GM23338 (cell line): Measurements from ENCODE around the gene UNC13D. TPM values are rescaled to one million over a fixed set of nuclear protein-coding genes. Genes with fewer than 3 reads are reported as not detected.

ENCODE experiments used
- ATAC-seq: fragments of 200-7000 bp; cut with Tn5 transposase; 3 replicates; pipeline ENCODE4 v1.9.1; 2020
- DNase-seq: peaks from one replicate; pipeline ENCODE4 v3.0.0-alpha.2; 2015; ENCODE audit warnings: low spot score
- H2AFZ ChIP-seq: fragments of 200-600 bp; sonication (generic); 2 replicates; pipeline ENCODE4 v1.8.0; 2016; ENCODE audit warnings: antibody characterized with exemption, mild to moderate bottlenecking, moderate library complexity
- H3F3A ChIP-seq: fragments of 200-600 bp; sonication (generic); replicated peaks from 2 replicates; pipeline ENCODE4 v1.8.0; 2017; ENCODE audit warnings: antibody characterized with exemption, mixed run types, low read depth
- H3K27ac ChIP-seq: fragments of 200-600 bp; sonication (generic); 2 replicates; pipeline ENCODE4 v1.6.1; 2016; ENCODE audit warnings: low read depth
- H3K27me3 ChIP-seq: fragments of 200-600 bp; sonication (generic); 2 replicates; pipeline ENCODE4 v1.8.0; 2016; ENCODE audit warnings: mild to moderate bottlenecking, mixed run types, moderate library complexity; ENCODE audit not compliant: insufficient read depth
- H3K36me3 ChIP-seq: fragments of 200-600 bp; sonication (generic); 2 replicates; pipeline ENCODE4 v1.8.0; 2016; ENCODE audit warnings: mild to moderate bottlenecking; ENCODE audit not compliant: insufficient read depth
- H3K4me1 ChIP-seq: fragments of 200-600 bp; sonication (generic); 2 replicates; pipeline ENCODE4 v1.8.0; 2016; ENCODE audit warnings: mild to moderate bottlenecking, moderate library complexity; ENCODE audit not compliant: insufficient read depth
- H3K4me2 ChIP-seq: fragments of 200-600 bp; sonication (generic); 2 replicates; pipeline ENCODE4 v1.7.1; 2017; ENCODE audit warnings: mixed run types
- H3K4me3 ChIP-seq: fragments of 200-600 bp; sonication (generic); 2 replicates; pipeline ENCODE4 v1.6.1; 2016; ENCODE audit warnings: mixed run types
- H3K79me2 ChIP-seq: fragments of 200-600 bp; sonication (generic); replicated peaks from 2 replicates; pipeline ENCODE4 v1.8.0; 2017; ENCODE audit warnings: mild to moderate bottlenecking; ENCODE audit not compliant: insufficient read depth
- H3K9me2 ChIP-seq: fragments of 200-600 bp; sonication (generic); 2 replicates; pipeline ENCODE4 v1.8.0; 2017; ENCODE audit not compliant: insufficient read depth
- H4K20me1 ChIP-seq: fragments of 200-600 bp; sonication (generic); replicated peaks from 2 replicates; pipeline ENCODE4 v1.8.0; 2017; ENCODE audit warnings: mild to moderate bottlenecking; ENCODE audit not compliant: insufficient read depth
- H3K27ac Mint-ChIP-seq: 2 replicates; pipeline ENCODE4 v1.8.0; 2020; ENCODE audit warnings: inconsistent platforms, mild to moderate bottlenecking, moderate library complexity, mixed read lengths
- H3K27me3 Mint-ChIP-seq: 3 replicates; pipeline ENCODE4 v1.8.0; 2022; ENCODE audit warnings: low read depth, mild to moderate bottlenecking, moderate library complexity, mixed read lengths, inconsistent platforms; ENCODE audit not compliant: insufficient read depth, poor library complexity
- H3K36me3 Mint-ChIP-seq: 3 replicates; pipeline ENCODE4 v1.8.0; 2021; ENCODE audit warnings: low read depth, mild to moderate bottlenecking, inconsistent platforms, moderate library complexity, mixed read lengths
- H3K4me1 Mint-ChIP-seq: 3 replicates; pipeline ENCODE4 v1.8.0; 2020; ENCODE audit warnings: mild to moderate bottlenecking, inconsistent platforms, mixed read lengths
- H3K4me3 Mint-ChIP-seq: 3 replicates; pipeline ENCODE4 v1.8.0; 2021; ENCODE audit warnings: moderate library complexity, mild to moderate bottlenecking, inconsistent platforms, mixed read lengths
- H3K9me3 Mint-ChIP-seq: 3 replicates; pipeline ENCODE4 v1.8.0; 2020; ENCODE audit warnings: moderate library complexity, mild to moderate bottlenecking, inconsistent platforms, mixed read lengths
- EZH2 ChIP-seq: fragments of 200-600 bp; sonication (generic); IDR thresholded peaks from one replicate; pipeline ENCODE4 v1.8.0; 2017; ENCODE audit warnings: antibody characterized with exemption, mild to moderate bottlenecking, low read depth; ENCODE audit not compliant: unreplicated experiment
- EZH2phosphoT487 ChIP-seq: fragments of 200-600 bp; sonication (generic); IDR thresholded peaks from one replicate; pipeline ENCODE4 v1.8.1; 2018; ENCODE audit warnings: antibody characterized with exemption; ENCODE audit not compliant: unreplicated experiment
- POLR2AphosphoS5 ChIP-seq: IDR thresholded peaks from 2 replicates; pipeline ENCODE4 v1.6.1; 2016; ENCODE audit warnings: antibody characterized with exemption, low read depth
- STAT1 ChIP-seq: IDR thresholded peaks from one replicate; pipeline ENCODE4 v1.6.1; 2016; ENCODE audit warnings: antibody characterized with exemption; ENCODE audit not compliant: unreplicated experiment
- ZNF114 ChIP-seq: fragments of 250-450 bp; sonication (Bioruptor Pico); IDR thresholded peaks from 2 replicates; pipeline ENCODE4 v1.5.0; 2020; ENCODE audit warnings: mild to moderate bottlenecking, moderate library complexity
- polyA plus RNA-seq: library from polyadenylated mRNA; unstranded; fragments of >200 nt; fragmentation: Nextera tagmentation; extraction: Ambion mirVana; gene quantifications from 2 replicates; pipeline ENCODE4 v1.2.1, GENCODE V29; 2016
- total RNA-seq: library from RNA; depleted of rRNA; stranded (reverse); fragments of >200 nt; shearing (Covaris generic); gene quantifications from 2 replicates; pipeline ENCODE4 v1.2.3, GENCODE V29; 2014
- TF ChIP-seq, protein P1 (sequence below): fragments of 250-450 bp; sonication (Bioruptor Pico); IDR thresholded peaks from 2 replicates; pipeline ENCODE4 v1.5.0; 2020; ENCODE audit warnings: mild to moderate bottlenecking, moderate library complexity
- TF ChIP-seq, protein P2 (sequence below): IDR thresholded peaks from 2 replicates; pipeline ENCODE4 v1.6.1; 2016; ENCODE audit warnings: antibody characterized with exemption

The UNC13D gene
- total and polyA plus RNA-seq, 2 experiments from 2014 or later = 5.9 to 10.8 TPM

GRCh38 chr17:75830164-75831031, 13.8 kb downstream of the UNC13D start (continued):
- TF ChIP-seq, protein P1, sequence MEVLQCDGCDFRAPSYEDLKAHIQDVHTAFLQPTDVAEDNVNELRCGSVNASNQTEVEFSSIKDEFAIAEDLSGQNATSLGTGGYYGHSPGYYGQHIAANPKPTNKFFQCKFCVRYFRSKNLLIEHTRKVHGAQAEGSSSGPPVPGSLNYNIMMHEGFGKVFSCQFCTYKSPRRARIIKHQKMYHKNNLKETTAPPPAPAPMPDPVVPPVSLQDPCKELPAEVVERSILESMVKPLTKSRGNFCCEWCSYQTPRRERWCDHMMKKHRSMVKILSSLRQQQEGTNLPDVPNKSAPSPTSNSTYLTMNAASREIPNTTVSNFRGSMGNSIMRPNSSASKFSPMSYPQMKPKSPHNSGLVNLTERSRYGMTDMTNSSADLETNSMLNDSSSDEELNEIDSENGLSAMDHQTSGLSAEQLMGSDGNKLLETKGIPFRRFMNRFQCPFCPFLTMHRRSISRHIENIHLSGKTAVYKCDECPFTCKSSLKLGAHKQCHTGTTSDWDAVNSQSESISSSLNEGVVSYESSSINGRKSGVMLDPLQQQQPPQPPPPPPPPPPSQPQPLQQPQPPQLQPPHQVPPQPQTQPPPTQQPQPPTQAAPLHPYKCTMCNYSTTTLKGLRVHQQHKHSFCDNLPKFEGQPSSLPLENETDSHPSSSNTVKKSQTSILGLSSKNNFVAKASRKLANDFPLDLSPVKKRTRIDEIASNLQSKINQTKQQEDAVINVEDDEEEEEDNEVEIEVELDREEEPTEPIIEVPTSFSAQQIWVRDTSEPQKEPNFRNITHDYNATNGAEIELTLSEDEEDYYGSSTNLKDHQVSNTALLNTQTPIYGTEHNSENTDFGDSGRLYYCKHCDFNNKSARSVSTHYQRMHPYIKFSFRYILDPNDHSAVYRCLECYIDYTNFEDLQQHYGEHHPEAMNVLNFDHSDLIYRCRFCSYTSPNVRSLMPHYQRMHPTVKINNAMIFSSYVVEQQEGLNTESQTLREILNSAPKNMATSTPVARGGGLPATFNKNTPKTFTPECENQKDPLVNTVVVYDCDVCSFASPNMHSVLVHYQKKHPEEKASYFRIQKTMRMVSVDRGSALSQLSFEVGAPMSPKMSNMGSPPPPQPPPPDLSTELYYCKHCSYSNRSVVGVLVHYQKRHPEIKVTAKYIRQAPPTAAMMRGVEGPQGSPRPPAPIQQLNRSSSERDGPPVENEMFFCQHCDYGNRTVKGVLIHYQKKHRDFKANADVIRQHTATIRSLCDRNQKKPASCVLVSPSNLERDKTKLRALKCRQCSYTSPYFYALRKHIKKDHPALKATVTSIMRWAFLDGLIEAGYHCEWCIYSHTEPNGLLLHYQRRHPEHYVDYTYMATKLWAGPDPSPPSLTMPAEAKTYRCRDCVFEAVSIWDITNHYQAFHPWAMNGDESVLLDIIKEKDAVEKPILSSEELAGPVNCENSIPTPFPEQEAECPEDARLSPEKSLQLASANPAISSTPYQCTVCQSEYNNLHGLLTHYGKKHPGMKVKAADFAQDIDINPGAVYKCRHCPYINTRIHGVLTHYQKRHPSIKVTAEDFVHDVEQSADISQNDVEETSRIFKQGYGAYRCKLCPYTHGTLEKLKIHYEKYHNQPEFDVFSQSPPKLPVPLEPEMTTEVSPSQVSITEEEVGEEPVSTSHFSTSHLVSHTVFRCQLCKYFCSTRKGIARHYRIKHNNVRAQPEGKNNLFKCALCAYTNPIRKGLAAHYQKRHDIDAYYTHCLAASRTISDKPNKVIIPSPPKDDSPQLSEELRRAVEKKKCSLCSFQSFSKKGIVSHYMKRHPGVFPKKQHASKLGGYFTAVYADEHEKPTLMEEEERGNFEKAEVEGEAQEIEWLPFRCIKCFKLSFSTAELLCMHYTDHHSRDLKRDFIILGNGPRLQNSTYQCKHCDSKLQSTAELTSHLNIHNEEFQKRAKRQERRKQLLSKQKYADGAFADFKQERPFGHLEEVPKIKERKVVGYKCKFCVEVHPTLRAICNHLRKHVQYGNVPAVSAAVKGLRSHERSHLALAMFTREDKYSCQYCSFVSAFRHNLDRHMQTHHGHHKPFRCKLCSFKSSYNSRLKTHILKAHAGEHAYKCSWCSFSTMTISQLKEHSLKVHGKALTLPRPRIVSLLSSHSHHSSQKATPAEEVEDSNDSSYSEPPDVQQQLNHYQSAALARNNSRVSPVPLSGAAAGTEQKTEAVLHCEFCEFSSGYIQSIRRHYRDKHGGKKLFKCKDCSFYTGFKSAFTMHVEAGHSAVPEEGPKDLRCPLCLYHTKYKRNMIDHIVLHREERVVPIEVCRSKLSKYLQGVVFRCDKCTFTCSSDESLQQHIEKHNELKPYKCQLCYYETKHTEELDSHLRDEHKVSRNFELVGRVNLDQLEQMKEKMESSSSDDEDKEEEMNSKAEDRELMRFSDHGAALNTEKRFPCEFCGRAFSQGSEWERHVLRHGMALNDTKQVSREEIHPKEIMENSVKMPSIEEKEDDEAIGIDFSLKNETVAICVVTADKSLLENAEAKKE (CRISPR knock-in tag) = no peak
- TF ChIP-seq POLR2AphosphoS5 = no peak

DNA sequence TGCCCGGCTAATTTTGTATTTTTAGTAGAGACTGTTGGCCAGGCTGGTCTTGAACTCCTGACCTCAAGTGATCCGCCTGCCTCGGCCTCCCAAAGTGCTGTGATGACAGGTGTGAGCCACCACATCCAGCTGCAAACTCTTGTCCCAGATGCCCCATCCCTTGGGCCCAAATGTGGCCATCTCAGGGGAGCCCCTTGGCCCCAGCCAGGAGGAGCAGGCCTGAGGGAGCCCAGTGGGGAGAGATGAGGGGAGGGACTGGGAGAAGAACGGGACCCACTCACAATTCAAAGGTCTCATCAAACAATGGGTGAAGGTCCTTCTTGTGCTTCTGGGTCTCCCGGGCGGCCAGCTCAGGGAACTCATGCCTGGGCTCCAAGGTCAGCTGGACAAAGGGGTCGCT, 14.5 kb downstream of the UNC13D start:
- Mint-ChIP-seq H3K4me1 (peaks cover 39% of the 10 kb centered on the region), H3K36me3 (peaks cover 3% of the 10 kb centered on the region; the same call in 1 of the 3 replicates), H3K9me3 (0 out of 3 replicates have a peak, but pooled peaks cover 3% of the 10 kb centered on the region), H3K27ac (no peak overlapping the region), H3K4me3 (no peak overlapping the region), H3K27me3 (peaks cover 10% of the 10 kb centered on the region)
- Histone ChIP-seq H3K36me3 (no peaks in the 10 kb centered on the region), H3K4me3 (no peak overlapping the region), H3K4me2 (no peak overlapping the region), H3K9me2 (no peaks in the 10 kb centered on the region), H3K27me3 (no peaks in the 10 kb centered on the region), H3K79me2 (no peaks in the 10 kb centered on the region), H3F3A (peaks cover 38% of the 10 kb centered on the region), H2AFZ (no peak overlapping the region), H3K4me1 (peaks cover 44% of the 10 kb centered on the region), H4K20me1 (no peaks in the 10 kb centered on the region), H3K27ac (no peak overlapping the region)
- TF ChIP-seq, protein P1 (CRISPR knock-in tag) = no peak
- no peak for TF ChIP-seq POLR2AphosphoS5
- TF ChIP-seq ZNF114 (CRISPR knock-in tag) = no peak
- no peak for TF ChIP-seq EZH2
- no peak for TF ChIP-seq EZH2phosphoT487
- TF ChIP-seq, protein P2, sequence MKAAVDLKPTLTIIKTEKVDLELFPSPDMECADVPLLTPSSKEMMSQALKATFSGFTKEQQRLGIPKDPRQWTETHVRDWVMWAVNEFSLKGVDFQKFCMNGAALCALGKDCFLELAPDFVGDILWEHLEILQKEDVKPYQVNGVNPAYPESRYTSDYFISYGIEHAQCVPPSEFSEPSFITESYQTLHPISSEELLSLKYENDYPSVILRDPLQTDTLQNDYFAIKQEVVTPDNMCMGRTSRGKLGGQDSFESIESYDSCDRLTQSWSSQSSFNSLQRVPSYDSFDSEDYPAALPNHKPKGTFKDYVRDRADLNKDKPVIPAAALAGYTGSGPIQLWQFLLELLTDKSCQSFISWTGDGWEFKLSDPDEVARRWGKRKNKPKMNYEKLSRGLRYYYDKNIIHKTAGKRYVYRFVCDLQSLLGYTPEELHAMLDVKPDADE = no peak
- TF ChIP-seq STAT1 = no peak
- no peak for DNase-seq
- no peak for ATAC-seq
